DMS53 treated with DMSO at 0.1 percent for 48 hours (cell line): Measurements from ENCODE around the gene PHF2.

ENCODE experiments used
- DNase-seq: peaks from one replicate; lab custom pipeline; 2025; ENCODE audit not compliant: unreplicated experiment; lab: John Stamatoyannopoulos, UW

PHF2 gene

DNA sequence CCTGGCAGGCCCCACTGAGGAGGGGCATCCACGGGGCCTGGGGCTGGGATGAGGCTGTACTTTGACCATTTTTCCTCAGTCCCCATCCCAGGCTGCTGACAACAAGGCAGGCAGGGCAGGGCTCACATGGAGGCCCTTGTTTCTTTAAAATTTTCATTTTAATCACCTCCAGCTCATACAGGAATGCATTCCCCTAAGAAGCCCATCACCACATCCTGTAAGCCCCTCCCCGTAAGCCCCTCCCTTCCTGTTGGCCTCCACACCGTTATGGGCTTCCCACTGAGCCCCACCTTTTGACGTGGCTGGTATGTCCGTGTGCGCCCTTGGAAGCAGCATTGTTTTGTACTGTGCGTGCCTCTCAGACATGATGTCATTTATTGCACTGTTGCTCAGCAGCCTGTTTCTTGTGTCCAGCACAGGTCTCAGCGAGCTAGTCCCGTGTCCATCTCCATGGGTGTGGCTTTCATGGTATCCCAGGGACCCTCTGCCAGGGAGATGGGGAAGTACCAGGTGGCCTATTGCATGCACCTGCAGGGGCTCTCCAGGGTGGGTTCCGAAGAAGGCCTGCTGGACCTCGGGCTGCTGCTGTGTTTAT is 22.4 kb downstream of the PHF2 start:
- DNase-seq = no peak

DNA sequence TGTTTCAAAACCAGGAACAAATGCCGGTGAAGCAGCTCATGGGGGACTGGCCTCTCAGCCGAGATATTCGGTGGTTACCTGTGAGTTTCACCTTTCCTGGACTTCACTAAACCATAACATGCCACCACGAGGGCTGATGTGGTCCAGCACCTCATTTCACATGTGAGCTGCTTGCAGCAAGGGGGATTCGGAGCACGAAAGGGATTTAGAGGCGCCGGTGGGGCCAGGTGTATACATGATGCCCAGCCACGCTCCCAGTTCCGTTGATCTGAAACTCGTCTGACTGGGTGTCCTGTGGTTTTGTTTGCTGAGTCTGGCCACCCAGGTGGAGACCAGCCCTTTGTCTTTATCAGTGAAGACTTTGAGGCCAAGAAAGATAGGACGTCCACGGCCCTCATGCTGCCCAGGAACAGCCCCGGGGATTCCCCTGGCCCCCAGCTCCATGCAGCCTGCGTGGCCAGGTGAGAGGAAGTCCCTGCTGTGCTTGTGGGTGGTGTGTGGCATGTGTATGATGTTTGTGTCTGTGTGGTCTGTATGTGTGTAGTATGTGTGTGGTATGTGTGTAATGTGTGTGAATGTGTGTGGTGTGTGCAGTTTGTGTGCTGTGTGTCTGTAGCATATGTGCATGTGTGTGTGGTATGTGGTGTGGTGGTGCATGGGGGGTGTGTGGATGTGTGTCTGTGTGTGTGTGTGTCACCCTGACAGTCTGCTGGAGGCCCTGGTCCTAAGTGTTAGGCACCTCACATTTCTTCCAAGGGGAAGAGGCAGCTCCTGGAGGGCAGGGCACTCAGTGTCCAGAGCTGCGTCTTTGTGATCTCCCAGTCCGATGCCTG is 23.4 kb downstream of the PHF2 start:
- DNase-seq = no peak

DNA sequence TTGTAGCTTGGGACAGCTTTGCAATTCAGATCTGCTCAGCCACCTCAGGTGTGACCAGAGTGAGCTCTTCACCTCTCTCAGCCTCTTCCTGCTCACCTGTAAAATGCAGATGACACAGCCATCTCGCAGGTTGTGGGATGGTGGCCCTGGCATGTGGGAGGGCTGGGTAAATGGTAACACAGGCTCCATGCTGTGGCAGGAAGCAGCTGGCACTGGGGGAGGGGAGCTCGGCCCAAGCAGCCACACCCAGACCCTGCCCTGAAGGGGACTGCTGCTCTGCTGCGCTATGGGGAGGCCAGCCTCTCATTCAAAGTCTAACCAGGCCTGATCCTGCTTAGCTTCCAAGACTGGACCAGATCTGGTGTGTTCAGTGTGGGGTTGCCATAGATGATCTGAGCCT is 24.1 kb downstream of the PHF2 start:
- peak; percentile 67 for DNase-seq

DNA sequence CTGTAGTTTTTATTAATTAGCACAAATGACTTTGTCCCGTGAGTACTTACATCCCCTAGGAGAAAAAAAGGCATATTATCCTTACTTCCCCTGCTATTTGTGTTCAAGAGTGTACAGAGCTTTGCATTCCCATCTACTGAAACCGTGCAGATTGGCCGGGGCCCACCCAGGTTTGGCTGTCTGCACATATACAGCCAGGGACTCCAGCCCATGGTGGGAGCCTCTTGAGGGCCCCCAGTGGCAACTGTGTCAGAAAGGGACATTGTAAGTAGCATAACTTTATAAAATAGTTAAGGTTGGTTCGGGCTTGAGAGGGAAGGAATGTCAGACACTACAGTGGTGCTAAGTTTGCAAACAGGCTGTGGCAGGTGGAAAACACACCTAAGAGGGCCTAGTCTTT is 24.7 kb downstream of the PHF2 start:
- no peak for DNase-seq

DNA sequence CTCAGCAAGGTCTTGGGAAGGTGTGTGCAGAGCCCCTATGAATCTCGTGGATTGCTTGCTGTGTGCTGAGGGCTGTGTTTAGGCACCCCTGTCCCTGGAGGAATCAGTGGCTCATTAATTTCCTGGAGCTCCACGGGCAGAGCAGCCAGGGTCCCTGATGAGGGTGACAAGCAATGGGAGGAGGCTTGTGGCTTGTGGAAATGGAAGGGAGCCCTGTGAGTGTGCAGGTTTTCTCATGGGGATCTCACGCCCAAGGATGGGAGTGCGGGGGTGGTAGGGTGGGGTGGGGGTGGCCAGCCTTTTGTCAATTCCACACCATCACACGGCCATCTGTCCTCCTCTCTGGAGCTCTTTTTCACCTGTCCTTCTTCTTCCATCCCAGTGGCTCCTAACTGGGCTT is 25.3 kb downstream of the PHF2 start:
- DNase-seq = no peak

DNA sequence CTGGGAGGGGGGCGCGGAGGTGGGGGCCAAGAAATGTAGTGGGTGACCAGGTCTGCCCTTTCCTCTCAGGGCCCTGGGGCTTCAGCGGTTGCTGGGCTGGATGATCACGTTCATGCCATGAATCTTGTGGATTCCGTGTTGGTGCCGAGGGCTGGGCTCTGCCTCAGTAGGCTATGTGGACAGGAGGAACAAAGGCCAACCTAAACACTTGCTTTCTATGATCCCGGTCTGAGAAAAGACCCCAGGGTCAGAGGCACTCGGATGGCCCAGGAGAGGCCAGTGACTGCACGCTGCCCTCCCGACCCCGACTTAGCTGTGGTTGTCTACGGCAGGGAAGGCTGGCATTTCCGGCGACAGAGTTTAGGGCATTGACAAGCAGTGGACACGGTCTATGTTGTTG is 26.6 kb downstream of the PHF2 start:
- DNase-seq = no peak

DNA sequence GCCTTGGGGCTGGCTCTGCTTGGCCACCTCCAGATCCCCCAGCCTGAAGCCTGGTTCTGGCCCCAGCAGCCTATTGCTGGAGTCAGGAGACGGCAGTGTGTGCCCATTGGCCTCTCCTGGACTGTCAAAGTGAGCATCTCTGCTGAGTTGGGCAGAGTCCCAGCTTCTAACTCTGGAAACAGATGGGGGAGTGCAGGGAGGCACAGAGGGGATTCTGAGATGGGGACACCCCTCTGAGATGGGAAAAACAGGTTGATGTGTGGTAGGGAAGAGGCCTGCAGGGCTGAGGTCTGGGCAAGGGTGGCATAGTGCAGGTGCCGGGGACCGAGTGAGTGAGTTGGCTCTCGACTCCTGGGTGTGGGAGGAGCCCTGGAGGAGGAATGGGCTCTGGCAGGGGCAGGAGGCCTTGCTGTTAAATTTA is 27.5 kb downstream of the PHF2 start:
- no peak for DNase-seq

DNA sequence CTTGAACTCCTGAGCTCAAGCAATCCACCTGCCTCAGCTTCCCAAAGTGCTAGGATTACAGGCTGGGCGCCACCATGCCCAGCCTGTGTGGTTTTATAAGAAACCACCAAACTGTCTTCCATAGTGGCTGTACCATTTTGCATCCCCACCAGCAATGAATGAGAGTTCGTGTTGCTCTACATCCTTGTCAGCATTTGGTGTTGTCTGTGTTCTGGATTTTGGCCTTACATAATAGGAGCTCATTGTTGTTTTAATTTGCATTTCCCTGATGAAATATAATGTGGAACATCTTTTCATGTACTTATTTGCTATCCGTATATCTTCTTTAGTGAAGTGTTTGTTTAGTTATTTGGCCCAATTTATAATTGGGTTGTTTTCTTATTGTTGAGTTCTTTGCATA is 29.8 kb downstream of the PHF2 start:
- DNase-seq = no peak

DNA sequence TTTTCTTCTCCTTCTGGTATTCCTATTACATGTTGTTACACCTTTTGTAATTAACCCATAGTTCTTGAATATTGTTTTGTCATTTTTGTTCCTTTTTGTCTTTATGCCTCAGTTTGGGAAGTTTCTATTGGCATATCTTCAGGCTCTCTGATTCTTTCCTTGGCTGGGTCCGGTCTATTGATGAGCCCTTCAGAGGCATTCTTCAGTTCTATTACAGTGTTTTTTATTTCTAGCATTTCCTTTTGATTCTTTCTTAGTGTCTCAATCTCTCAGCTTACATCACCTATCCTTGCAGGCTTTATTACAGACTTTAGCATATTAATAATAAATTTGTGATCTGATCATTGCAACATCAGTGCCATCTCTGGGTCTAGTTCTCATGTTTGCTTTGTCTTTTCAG is 33.8 kb downstream of the PHF2 start:
- DNase-seq = no peak

DNA sequence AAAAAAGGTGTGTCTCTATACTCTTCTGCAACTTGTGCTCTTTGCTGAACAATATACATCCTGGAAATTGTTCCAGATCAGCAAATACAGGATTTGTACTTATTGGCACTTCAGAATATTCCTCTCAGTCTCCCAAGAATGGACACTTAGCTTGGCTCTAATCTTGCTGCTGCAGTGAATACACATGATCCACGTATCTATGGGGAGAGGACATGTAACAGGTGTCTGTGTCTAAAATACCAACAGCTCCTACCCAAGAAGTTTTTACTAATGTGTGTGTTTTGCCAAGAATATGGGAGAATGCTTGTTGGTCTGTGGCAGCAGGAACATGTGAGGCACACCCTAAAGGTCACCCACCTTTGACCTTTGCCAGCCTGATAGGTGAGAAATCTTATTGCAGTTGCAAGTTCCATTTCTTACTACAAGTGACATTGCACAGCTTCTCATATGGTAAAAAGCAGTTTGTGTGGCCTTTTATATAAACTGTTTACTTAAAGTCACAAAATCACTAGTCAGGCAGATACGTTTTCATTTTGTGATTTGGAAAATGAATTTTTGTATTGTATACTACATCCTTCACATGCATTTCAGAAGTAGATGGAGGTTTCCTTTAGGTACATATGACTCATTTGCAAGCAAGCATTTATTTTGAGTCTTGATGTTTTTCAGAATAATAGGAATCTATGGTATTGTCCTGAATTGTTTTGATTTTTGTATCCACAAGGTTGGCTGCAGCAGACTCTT is 35.8 kb downstream of the PHF2 start:
- DNase-seq = no peak

DNA sequence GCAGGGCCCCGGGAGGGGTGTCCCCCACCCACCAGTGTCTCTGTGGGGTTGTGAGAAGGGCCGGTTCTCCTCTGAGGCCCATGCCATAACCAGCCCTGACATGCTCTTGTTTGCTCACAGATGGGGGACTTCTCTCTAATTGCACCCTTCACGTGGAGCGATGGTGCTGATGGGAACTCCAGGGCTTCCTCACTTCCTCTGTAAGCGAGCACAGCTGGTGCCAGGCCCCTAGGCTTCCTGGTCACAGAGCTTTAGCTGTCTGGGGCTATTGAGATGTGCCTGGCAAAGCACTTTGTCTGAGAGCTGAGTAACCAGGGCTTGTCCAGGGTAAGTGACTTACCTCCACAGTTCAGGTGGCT is 36.4 kb downstream of the PHF2 start:
- no peak for DNase-seq

DNA sequence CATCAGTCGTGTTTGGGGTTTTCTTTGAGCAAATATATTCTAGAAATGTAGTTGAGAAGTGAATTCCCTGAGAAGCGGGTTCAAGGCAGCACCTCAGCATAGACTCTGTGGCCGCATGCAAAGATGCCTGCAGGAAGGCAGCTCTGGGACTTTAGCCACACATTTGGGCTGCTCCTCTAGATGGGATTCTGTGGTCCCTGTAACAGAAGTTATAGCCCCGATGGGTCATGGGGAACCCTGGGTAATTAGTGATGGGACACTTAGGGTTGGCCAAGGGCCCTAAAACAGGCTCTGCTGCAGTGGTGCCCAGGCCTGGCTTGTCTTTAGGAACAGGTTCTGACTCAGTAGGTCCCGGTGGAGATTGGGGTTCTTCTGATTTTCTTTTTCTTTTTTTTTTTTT is 36.8 kb downstream of the PHF2 start:
- DNase-seq = no peak

DNA sequence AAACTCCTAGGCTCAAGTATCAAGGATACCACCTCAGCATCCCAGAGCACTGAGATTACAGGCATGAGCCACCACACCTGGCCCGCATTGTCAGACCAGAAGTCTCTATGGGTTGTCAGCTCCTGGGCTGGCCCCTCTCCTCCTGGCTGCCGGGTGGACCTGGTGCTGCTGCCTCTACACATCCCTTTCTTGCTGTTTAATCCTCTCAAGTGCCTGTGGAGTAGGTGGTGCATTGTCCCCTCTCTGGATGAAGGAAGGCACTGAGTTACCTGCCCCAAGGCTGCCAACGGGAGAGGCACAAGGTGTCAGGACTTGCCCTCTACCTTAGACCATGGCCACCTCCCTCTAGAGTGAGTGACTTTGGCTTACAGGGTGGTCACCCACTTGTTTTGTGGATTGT is 37.4 kb downstream of the PHF2 start:
- no peak for DNase-seq

DNA sequence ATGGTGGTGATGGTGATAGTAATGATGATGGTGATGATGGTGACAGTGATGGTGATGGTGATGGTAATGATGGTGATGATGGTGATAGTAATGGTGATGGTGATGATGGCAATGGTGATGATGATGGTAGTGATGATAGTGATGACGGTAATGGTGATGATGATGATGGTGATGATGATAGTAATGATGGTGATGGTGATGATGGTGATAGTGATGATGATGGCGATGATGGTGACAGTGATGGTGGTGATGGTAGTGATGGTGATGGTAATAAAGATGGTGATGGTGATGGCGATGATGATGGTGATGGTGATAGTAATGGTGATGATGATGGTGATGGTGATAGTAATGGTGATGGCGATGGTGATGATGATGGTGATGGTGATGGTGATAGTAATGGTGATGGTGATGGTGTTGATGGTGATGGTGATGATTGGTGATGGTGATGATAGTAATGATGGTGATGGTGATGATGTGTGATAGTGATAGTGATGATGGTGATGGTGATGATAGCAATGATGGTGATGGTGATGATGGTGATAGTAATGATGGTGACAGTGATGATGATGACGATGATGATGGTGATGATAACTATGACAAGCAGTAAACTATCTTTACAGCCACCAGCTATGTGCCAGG is 38.6 kb downstream of the PHF2 start:
- no peak for DNase-seq

DNA sequence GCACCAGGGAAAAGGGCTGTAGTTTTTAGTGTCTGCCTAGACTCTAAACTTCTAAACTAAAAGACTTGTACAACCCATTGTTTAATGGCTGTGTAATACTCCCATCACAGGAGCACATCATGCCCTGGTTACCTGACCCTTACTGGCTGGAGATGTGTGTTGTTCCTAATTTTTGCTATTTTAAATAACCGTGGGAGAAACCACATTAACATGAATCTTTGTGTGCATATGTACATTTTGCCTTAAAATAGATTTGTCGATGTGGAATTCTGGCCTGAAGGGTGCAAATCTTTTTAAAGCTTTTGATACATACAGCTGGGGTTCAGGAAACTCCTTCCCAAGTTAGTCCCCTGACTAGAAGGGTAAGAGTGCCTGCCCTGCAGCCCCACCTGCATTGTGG is 39.7 kb downstream of the PHF2 start:
- DNase-seq = no peak

DNA sequence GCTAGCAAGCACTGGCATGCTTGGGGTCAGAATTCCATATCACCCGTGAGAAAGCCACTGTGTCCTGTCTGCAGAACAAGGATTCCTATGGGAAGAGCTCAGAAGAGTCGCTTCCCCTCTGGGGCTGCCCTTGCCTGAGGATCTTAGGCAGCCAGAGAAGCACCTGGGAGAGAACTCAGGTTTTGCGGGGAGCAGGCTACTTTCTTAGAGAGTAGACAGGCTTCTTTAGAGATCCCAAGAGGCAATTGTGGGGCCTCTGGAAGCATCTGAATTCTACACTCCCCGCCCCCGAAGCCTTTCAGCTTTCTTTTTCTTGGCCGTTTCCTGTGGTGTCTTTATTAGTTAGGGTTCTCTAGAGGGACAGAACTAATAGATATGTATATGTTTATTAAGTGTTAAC is 40.9 kb downstream of the PHF2 start:
- DNase-seq = no peak

DNA sequence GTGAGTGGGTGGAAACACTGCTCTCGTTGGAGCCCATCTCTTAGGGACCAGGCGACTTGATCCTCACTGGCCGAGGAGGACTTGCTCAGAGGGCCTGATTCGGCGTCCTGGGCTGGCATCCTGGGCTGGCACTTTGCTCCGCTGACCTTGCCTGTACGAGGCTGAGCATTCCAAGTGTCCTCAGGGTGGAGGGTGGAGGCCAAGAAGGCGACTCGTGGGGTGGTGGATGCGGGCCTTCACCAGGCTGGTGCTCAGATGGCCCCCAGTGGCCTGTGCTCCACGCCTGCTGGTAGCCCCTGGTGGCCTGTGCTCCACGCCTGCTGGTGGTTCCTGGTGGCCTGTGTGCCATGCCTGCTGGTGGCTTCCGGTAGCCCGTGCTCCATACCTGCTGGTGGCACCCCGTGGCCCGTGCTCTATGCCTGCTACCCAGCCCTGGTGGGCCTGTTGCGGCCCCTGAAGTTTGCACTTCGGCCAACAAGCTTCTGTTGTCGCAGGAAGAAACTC is 42.9 kb downstream of the PHF2 start:
- DNase-seq = no peak

DNA sequence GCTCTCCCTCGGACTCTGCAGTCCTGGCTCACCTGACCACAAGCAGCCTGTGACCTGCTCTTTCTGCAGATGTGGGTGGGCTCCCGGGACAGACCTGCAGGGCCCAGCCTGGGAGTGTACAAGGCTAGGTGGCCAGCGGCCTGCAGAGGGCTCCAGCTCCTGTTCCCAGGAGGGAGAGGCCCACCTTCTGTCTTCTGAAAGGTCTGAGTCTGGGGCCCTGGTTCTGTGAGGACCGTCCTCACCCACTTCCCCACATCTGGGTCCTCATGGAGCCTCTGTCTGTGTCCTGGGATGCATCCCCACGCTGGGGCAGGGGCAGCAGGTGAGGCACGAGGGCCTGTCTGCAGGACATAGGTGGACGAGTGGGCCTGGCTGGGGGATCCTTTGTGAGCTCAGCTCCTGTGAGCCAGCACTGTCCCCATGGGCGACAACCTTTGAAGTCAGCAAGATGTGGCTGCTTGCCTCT is 43.7 kb downstream of the PHF2 start:
- no peak for DNase-seq

DNA sequence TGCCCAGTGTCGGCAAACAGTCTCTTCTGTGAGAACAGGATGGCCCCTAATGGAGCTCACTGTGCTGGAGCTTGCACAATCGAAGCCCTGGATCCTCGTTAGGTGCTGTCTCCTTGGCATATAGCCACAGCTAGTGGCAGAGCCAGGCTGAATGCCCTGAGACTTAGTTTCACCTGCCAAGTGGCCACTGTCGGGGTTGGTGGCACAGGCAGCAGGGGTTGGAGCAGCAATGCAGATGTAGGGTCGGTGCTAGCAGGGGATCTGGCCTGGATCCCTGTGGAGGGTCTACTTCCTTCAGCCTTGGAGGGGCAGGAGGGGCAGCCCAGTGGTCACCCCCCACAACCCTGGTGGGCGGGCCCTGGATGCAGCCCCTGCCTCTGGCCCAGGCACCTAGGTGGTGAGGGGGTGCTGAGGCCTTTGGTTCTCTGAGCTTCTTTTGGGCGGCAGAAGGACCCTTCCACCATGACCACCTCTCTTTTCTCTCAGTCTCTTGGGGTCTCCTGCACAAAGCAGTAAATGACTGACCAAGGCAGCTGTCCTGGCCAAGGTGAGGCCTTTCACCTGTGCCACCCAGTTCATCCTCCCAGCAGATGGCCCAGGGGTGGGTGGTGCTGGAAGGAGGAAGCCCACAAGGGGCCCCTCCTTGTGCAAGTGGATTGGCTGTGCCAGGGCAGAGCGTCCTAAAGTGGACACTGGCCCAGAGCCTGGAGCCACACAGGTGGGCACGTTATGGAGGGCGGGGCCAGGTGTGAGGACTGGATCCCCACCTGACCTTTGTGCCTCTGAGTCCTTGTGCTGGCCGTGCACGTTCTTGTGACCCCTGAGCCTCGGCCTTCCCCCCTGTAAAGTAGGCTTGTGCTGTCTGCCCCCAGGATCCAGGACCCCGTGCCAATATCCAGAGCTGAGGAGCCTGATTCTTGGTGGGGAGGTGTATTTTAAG is 44.8 kb downstream of the PHF2 start:
- DNase-seq = no peak

DNA sequence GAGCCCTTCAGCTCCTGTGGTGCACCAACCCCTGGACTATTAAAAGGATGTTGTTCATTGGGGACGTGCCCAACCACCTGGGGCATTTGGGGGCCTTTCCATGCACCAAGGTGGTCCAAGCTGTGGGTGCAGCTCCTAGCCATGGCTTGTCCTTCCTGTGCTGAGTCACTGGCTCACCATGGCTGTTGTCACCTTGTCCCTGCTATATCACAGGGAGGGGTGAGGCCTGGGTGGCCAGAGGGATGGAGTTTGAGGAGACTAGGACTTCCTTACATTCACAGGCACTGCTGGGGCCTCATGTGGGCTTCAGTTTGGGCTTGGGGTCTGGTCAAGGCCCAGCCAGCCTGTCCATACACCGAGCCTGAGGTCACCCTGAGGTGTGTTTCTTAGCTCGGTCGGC is 45.5 kb downstream of the PHF2 start:
- no peak for DNase-seq
